Activated naive CD8-positive, alpha-beta T cell (primary cell): ENCODE results near the gene EIF4G3.
A peak's percentile ranks its signal among the peaks of the same experiment; 100 is the strongest.

Experiments
- H3K27ac Mint-ChIP-seq: one replicate; pipeline ENCODE4 v1.8.0; 2021; ENCODE audit warnings: mixed read lengths
- H3K27me3 Mint-ChIP-seq: one replicate; pipeline ENCODE4 v1.8.0; 2021; ENCODE audit warnings: mixed read lengths
- H3K36me3 Mint-ChIP-seq: one replicate; pipeline ENCODE4 v1.8.0; 2021; ENCODE audit warnings: mixed read lengths
- H3K4me1 Mint-ChIP-seq: one replicate; pipeline ENCODE4 v1.8.0; 2021; ENCODE audit warnings: low read depth, mixed read lengths
- H3K4me3 Mint-ChIP-seq: one replicate; pipeline ENCODE4 v1.8.0; 2021; ENCODE audit warnings: mild to moderate bottlenecking, mixed read lengths
- H3K9me3 Mint-ChIP-seq: one replicate; pipeline ENCODE4 v1.8.0; 2021; ENCODE audit warnings: low read depth, mixed read lengths

Gene EIF4G3

DNA sequence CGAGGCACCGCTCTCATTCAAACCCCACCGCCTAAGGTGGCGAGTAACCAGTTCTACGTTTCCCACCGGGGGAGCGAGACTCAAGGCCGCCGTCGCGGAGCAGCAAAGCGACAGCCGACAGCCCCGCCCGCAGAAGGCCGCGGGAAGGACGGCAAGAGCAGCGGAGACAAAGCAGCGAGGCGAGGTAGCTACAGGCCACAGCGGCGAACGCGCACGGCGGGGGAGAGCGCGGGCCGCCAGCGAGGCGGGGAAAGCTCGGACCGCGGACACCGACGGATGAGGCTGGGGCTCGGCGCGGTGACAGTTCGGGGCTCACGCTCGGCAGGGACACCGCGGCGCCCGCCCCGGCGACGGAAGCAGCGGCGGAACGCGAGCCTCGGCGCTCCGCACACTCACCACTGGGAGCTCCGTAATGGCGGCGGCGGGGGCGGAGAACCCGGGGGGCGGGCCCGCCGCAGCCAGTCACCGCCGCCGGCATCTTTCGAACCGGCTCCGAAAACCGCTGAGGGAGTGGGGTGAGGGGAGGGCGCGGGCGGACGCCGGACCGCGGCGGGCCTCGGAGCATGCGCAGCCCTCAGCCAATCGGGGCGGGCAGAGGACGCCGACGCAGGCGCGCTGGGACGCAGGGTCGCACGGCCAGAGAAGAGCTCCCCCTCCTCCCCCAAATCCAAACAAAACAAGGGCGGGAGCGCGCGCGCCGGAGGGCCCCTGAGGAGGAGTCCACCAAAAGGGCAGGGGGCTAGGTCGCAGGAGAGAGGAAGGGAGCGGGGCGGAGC is 390.3 kb downstream of the EIF4G3 start:
- Mint-ChIP-seq H3K9me3 (no peaks in the 10 kb centered on the region), H3K4me1 (peaks cover 36% of the 10 kb centered on the region), H3K27ac (peak overlapping the region; percentile 97), H3K4me3 (peak overlapping the region; percentile 92), H3K36me3 (no peaks in the 10 kb centered on the region), H3K27me3 (no peaks in the 10 kb centered on the region)

- H3K36me3 Mint-ChIP-seq: peaks cover 2% of the 10 kb centered on the region
- peaks cover 42% of the 10 kb centered on the region for H3K4me1 Mint-ChIP-seq
- no peaks in the 10 kb centered on the region for H3K27me3 Mint-ChIP-seq
- no peaks in the 10 kb centered on the region for H3K9me3 Mint-ChIP-seq
- H3K4me3 Mint-ChIP-seq: peak overlapping the region; percentile 92
- H3K27ac Mint-ChIP-seq: peak overlapping the region; percentile 97
Observed at GRCh38 chr1:20785907-20786252, 390.8 kb downstream of the EIF4G3 start.

GRCh38 chr1:20775700-20776099 is 401.0 kb downstream of the EIF4G3 start:
- H3K27ac Mint-ChIP-seq: no peak overlapping the region
- peaks cover 28% of the 10 kb centered on the region for H3K4me1 Mint-ChIP-seq
- H3K36me3 Mint-ChIP-seq: peaks cover 5% of the 10 kb centered on the region
- no peak overlapping the region for H3K4me3 Mint-ChIP-seq
- H3K27me3 Mint-ChIP-seq: no peaks in the 10 kb centered on the region
- H3K9me3 Mint-ChIP-seq: no peaks in the 10 kb centered on the region

- Mint-ChIP-seq H3K9me3 (no peaks in the 10 kb centered on the region), H3K27ac (peak overlapping the region; percentile 28), H3K27me3 (no peaks in the 10 kb centered on the region), H3K4me3 (no peak overlapping the region), H3K36me3 (peaks cover 5% of the 10 kb centered on the region), H3K4me1 (peaks cover 5% of the 10 kb centered on the region)
Observed at GRCh38 chr1:20771780-20772179, 404.9 kb downstream of the EIF4G3 start.

DNA sequence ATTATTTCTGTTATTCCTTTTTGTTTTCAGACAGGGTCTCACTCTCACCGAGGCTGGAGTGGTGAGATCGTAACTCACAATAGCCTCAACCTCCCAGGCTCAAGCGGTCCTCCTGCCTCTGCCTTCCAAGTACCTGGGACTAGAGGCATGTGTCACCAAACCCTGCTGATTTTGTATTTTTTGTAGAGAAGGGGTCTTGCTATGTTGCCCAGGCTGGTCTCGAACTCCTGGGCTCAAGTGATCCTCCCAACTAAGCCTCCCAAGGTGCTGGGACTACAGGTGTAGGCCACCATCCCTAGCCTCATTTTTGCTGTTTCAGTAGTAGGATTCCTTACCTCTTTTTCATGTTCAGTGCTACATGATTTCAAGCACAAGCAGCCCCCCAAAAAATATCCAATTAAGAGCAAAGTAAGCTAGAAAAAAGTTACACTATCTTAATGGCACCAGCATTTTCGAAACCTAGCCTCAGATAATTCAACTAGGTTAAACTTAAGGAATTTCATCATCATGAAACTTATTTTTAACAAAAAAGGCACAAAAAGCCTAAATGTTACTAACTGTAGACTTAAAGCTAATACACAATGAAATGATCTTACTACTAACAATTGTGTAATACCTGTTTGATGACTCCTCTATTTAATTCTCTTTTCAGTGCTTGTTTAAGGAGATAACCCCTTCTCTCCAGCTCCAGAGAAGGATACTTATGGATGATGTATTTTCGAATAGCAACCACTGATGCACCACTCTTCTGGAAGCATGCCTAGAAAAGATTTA is 406.2 kb downstream of the EIF4G3 start:
- no peak overlapping the region for H3K4me3 Mint-ChIP-seq
- H3K9me3 Mint-ChIP-seq: no peaks in the 10 kb centered on the region
- no peaks in the 10 kb centered on the region for H3K27me3 Mint-ChIP-seq
- no peak overlapping the region for H3K27ac Mint-ChIP-seq
- peaks cover 5% of the 10 kb centered on the region for H3K36me3 Mint-ChIP-seq
- no peaks in the 10 kb centered on the region for H3K4me1 Mint-ChIP-seq

DNA sequence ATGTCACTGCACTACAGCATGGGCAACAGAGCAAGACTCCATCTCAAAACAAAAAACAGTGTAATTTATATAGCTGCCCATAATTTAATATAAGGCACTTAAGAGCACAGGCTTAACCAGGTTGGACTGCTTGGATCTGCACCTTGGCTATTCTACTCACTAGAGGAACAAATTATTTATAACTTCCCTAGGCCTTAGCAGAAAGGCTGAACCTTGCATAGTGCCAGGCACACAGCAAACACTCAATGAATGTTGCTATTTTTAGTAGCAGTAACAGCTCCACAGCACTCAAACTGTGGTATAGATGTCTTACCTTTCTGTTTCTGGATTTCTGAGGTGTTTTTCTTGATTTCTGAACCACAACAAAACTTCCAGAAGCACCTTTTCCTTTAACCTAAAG is 409.4 kb downstream of the EIF4G3 start:
- no peak overlapping the region for H3K27ac Mint-ChIP-seq
- no peaks in the 10 kb centered on the region for H3K4me1 Mint-ChIP-seq
- H3K9me3 Mint-ChIP-seq: no peaks in the 10 kb centered on the region
- H3K27me3 Mint-ChIP-seq: no peaks in the 10 kb centered on the region
- no peak overlapping the region for H3K4me3 Mint-ChIP-seq
- peaks cover 5% of the 10 kb centered on the region for H3K36me3 Mint-ChIP-seq

- Mint-ChIP-seq H3K9me3 (no peaks in the 10 kb centered on the region), H3K4me3 (no peak overlapping the region), H3K36me3 (peaks cover 6% of the 10 kb centered on the region), H3K4me1 (no peaks in the 10 kb centered on the region), H3K27me3 (no peaks in the 10 kb centered on the region), H3K27ac (no peak overlapping the region)
Observed at GRCh38 chr1:20763417-20763816, 413.3 kb downstream of the EIF4G3 start.

DNA sequence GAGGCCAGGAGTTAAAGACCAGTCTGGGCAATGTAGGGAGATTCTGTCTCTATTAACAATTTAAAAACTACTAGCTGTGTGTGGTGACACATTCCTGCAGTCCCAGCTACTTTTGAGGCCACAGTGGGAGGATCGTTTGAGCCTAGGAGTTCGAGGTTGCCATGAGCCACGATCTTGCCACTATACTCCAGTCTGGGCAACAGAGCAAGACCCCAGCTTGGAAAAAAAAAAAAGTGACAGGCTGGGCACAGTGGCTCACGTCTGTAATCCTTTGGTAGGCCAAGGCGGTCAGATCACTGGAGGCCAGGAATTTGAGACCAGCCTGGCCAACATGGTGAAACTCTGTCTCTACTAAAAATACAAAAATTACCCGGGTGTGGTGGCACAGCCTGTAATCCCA is 416.4 kb downstream of the EIF4G3 start:
- Mint-ChIP-seq H3K4me3 (no peak overlapping the region), H3K9me3 (no peaks in the 10 kb centered on the region), H3K27me3 (no peaks in the 10 kb centered on the region), H3K36me3 (peaks cover 6% of the 10 kb centered on the region), H3K27ac (no peak overlapping the region), H3K4me1 (no peaks in the 10 kb centered on the region)
